ENCODE results near the gene TNF. TPM values are rescaled to one million over a fixed set of nuclear protein-coding genes. Genes with fewer than 3 reads are reported as not detected.
A peak's percentile ranks its signal among the peaks of the same experiment; 100 is the strongest.

The TNF gene
- total RNA-seq, 3 donors from 2014 or later, result 0.41 to 1.7 (median 1.1) TPM

DNA sequence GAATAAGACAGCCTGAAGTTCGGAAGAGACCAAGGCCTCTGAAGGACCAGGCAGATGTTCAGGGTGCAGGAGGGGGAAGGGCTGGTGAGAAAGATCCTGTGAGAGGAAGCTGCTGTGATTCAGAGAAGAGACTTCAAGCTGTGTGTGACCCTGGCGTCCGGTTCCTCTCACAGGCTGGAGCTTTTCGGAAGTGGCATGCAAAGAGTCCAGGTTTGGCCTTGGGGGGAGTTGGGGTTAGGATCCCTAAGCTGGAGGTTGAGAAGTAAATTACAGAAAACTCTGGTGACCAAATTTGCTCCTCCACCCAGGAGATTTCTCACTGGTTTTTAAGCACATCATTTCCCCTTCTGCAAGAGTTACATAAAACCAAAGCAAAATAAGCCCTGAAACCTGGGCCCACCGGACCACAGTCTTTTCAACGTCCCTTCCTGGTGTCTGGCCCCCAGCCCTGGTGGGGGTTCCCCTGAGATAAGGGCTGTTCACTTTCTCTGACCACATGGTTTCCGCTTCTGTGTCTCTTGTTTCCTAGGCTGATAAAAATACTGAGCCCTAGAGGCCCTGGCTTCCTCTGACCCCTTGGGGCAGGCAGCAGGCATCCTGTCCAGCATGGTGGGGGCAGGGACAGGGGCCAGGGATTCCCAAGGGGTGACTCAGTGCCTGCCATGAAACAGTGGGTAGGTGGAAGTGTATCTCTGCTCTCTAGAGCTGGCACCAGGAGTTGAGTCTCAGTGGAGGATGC is 15.2 kb upstream of the TNF start:
- intact Hi-C loops (cut with DNase I, micrococcal nuclease), result no loop called here
- peak; percentile 47 to 80 (median 56) for DNase-seq
- H3K4me3 ChIP-seq, result no peak overlapping the region

DNA sequence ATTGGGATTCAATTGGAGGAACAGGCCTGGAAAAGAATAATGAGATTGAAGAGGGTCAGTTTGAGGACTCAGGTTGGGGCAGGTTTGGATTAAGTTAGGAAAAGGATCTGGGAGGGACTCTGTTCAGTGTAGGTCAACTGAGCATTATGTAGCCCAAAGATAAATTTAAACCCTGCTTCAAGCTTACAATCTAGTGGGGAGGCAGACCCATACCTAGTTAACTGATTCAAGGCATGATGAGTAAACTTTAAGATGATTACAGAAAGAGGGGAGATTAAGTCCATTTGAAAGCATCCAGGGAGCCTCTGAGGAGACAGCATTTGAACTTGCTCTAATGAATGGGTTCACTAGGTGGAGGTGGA is 14.7 kb upstream of the TNF start:
- Histone ChIP-seq H3K4me3 (no peak overlapping the region), H3K36me3 (ENCODE audit: low read depth) (peaks cover 4% of the 10 kb centered on the region), H3K4me1 (ENCODE audit: low read depth) (peaks cover 3% of the 10 kb centered on the region), H3K9me3 (no peaks in the 10 kb centered on the region)
- DNase-seq (no peak), ATAC-seq (no peak)
- intact Hi-C loops (cut with DNase I, micrococcal nuclease), result no loop called here
- TF ChIP-seq, protein P1, sequence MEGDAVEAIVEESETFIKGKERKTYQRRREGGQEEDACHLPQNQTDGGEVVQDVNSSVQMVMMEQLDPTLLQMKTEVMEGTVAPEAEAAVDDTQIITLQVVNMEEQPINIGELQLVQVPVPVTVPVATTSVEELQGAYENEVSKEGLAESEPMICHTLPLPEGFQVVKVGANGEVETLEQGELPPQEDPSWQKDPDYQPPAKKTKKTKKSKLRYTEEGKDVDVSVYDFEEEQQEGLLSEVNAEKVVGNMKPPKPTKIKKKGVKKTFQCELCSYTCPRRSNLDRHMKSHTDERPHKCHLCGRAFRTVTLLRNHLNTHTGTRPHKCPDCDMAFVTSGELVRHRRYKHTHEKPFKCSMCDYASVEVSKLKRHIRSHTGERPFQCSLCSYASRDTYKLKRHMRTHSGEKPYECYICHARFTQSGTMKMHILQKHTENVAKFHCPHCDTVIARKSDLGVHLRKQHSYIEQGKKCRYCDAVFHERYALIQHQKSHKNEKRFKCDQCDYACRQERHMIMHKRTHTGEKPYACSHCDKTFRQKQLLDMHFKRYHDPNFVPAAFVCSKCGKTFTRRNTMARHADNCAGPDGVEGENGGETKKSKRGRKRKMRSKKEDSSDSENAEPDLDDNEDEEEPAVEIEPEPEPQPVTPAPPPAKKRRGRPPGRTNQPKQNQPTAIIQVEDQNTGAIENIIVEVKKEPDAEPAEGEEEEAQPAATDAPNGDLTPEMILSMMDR (IDR thresholded peaks at IDR 0.05), result no peak

More for the DNA sequence above, 15.2 kb upstream of the TNF start:
- peak; percentile 76 for ATAC-seq
- peaks cover 4% of the 10 kb centered on the region for H3K36me3 ChIP-seq (ENCODE audit: low read depth)
- H3K9me3 ChIP-seq, result no peaks in the 10 kb centered on the region
- TF ChIP-seq, protein P1 (IDR thresholded peaks at IDR 0.05), result no peak
- H3K4me1 ChIP-seq (ENCODE audit: low read depth), result peaks cover 3% of the 10 kb centered on the region

DNA sequence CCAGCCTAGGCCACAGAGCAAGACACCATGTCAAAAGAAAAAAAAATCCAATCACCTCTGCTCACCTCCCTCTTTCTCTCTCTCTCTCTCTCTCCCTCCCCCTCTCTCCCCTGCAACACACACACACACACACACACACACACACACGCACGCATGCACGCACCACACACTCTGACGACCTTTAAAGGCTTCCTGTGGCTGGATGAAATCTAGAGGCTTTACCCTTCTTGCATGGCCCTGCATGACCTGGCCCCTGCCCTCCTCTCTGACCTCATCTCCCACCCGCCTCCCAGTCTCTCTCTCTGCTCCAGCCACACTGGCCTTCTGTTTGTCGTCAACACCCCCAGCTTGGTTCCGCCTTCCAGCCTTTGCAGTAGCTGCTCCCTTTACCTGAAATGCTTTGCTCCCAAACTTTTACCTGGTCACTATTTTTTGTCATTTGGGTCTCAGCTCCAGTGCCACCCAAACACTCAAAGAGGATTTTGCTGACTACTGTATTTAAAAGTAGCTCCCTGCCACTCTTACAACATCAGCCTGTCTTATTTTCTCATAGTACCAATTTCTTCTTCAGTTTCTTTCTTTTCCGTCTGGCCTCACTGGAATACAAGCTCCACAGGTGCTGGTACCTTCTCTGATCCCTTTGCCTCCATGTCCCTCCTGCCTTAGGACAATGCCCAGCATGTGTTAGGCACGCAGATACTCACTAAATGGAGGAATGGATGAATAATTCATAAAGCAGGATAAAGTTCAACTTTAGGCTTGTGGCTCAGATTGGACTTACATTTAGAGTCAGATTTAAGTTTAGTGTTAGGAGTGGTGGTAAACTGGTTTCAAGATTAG is 7.6 kb upstream of the TNF start:
- intact Hi-C loops (cut with DNase I, micrococcal nuclease), result no loop called here
- TF ChIP-seq, protein P1 (IDR thresholded peaks at IDR 0.05), result no peak
- no peak for DNase-seq
- Histone ChIP-seq H3K4me1 (ENCODE audit: low read depth) (peaks cover 3% of the 10 kb centered on the region), H3K4me3 (no peak overlapping the region), H3K9me3 (no peaks in the 10 kb centered on the region), H3K36me3 (ENCODE audit: low read depth) (no peaks in the 10 kb centered on the region)
- no peak for ATAC-seq

DNA sequence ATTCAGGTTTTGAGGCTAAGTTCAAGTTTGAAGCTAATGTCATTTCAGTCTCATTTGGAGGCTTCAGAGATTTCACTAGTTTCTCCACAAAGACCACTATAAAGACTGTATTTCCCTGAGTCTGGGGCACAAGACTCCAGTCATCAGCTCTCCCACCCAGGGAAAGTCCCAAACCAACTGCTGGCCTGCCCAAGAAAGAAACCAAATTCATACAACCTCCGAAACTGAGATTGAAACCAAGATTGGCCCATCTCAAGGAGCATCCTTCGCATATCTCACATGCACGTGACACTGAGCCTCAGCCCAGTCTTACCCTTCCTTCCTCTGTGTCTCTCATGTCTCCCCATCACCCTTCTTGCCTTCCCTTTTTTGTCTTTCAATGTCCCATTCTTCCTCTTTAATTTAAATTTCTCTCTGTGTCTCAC is 6.8 kb upstream of the TNF start:
- TF ChIP-seq, protein P1 (IDR thresholded peaks at IDR 0.05), result no peak
- ATAC-seq (peak; percentile 72), DNase-seq (peak in 1 of 3 donors; percentile 52)
- Histone ChIP-seq H3K9me3 (no peaks in the 10 kb centered on the region), H3K4me1 (ENCODE audit: low read depth) (peaks cover 3% of the 10 kb centered on the region), H3K4me3 (no peak overlapping the region), H3K36me3 (ENCODE audit: low read depth) (no peaks in the 10 kb centered on the region)
- intact Hi-C loops (cut with DNase I, micrococcal nuclease), result no loop called here

DNA sequence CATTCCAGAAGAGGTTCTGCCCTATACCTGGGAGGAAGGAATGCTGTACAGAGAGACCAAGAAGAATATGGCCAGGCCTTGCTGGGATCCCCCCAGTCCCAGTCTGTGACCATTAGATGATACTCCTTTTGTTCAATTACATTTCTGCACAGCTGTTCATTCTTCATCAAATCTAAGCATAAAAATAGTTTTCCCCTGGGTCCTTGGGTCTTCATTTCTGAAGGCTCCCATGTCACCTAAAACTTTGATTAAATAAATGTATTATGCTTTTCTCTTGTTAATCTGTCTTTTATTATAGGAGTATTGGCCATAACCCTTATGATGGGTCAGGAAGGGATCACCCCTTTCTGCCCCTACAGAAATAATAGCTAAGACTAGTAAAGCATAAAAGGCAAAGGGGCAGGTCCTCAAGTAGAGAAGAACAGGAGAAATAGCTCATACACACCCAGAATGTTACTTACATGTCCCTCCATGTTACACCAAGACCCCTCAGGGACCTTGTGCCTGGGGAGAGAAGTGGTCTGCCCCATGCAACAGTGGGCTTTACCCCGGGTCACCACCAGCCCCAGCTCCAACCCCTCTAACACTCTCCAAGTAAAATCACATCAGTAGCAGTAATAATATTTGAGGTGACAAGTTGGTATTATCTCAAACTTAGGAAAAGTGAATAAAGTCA is 5.4 kb upstream of the TNF start:
- H3K36me3 ChIP-seq (ENCODE audit: low read depth), result no peaks in the 10 kb centered on the region
- H3K4me3 ChIP-seq, result no peak overlapping the region
- DNase-seq, result no peak
- no peaks in the 10 kb centered on the region for H3K9me3 ChIP-seq
- intact Hi-C loops (cut with DNase I, micrococcal nuclease), result no loop called here
- ATAC-seq, result no peak
- TF ChIP-seq, protein P1 (IDR thresholded peaks at IDR 0.05), result no peak
- peaks cover 3% of the 10 kb centered on the region for H3K4me1 ChIP-seq (ENCODE audit: low read depth)
